GM18870 (cell line): Measurements from ENCODE around the gene ARHGEF2.

Source experiments
- ATAC-seq: cut with Tn5 transposase; IDR thresholded peaks from one replicate; pipeline ENCODE4 v1.9.1; 2021; ENCODE audit warnings: moderate library complexity; ENCODE audit not compliant: unreplicated experiment

Gene ARHGEF2

GRCh38 chr1:155973723-155974122, 4.6 kb downstream of the ARHGEF2 start:
- ATAC-seq, result no peak

DNA sequence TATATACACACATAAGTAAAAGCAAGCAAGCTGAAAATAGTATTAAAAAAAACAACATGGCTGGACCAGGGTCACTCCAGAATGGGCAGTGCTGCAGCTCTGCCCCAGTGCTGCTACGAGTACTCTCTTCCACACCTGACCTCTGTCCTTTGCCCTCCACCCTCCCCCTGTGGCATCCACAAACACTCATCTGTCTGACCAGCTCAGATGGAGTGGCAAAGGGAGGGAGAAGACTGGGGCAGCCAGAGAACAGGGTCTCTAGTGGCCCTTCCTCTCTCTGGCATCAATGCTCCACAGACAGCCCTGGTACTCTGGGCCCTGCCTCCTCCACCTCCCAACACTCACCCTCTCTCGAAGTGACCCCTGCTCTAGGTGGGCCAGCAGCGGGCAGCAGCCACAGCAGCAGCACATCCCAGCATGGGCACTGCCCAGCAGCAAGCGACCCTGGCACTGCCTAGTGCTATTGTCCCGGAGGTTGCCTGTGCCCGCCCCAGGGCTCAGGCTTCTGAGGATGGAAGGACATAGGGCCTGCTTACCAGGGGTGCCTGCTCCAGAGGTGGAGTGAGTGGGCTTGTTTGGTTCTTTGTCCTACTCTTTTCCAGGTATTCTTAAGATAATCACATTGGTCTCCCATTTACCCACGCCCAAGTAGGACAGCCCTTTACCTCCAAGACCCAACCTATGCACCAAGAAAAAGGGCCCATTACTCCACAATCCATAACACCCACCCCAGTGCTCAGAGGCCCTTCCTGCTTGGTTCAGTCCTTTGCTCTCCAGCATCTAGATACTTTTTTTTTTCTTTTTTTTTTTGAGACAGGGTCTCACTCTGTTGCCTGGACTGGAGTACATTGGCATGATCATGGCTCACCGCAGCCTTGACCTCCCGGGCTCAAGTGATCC, 6.2 kb downstream of the ARHGEF2 start:
- no peak for ATAC-seq

- ATAC-seq, result no peak
Measured at GRCh38 chr1:155970531-155971167, 7.7 kb downstream of the ARHGEF2 start.

DNA sequence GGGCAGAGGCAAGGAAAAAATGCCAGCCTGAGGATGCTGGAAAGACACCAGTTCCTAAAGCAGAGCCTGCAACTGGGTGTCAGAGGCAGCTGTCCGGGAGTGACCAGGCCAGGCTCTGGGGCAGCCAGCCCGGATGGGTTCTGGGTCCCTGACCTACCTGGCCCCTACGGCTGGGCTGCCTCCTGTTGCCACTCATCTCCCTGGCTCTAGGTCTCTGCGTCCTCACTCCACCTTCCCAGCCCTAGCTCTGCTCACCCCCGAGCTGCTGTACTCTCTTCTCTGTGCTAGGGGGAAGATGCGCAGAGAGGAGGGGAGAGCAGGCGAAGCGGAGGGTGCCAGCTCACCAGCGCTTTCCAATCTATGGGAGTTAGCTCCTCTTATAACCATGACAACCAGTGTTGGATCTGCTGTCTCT, 9.0 kb downstream of the ARHGEF2 start:
- ATAC-seq, result no peak

DNA sequence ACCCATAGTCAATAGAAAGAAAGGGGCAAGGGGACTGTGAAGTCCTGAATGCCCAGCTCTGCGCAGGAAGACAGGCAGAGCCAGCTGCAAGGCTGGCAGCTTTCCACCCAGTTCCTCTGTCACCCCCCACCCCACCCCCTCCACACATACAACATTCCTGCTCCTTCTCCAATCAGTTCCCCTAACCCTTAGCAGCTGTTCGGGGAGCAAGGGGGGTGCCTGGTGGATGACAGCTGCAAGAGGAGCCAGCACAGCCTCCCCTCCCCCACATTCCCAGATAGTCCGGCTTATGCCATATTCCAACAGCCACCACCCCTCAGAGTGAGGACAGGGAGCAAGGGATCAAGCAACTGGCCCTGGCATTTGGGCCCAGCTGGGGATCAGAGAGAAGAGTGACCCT, 9.7 kb downstream of the ARHGEF2 start:
- ATAC-seq, result no peak

GRCh38 chr1:155968051-155968400, 10.3 kb downstream of the ARHGEF2 start:
- no peak for ATAC-seq

- ATAC-seq, result no peak
Measured at GRCh38 chr1:155967341-155968050, 10.9 kb downstream of the ARHGEF2 start.

DNA sequence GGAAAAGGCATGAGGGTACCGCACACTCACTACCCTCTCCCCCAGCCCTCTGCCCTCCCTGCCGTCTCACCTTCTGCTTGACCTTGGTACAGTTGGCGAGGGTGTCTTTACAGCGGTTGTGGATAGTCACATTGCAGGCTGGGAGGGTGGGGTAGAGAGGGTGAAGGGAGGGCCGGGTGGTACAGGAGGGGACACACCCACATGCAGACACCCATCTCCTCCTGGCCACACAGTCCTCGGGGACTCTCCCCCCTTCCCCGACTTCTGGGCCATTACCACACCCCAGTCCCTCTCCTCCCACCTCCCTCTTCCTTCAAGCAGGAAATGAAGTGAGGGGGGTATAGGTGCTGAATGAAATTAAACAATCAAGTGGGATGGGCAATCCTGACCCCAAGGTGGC, 11.6 kb downstream of the ARHGEF2 start:
- no peak for ATAC-seq

- ATAC-seq, result no peak
Measured at GRCh38 chr1:155966135-155966534, 12.2 kb downstream of the ARHGEF2 start.

- no peak for ATAC-seq
Measured at GRCh38 chr1:155964193-155964592, 14.2 kb downstream of the ARHGEF2 start.

- ATAC-seq, result no peak
Measured at GRCh38 chr1:155962599-155963211, 15.6 kb downstream of the ARHGEF2 start.

DNA sequence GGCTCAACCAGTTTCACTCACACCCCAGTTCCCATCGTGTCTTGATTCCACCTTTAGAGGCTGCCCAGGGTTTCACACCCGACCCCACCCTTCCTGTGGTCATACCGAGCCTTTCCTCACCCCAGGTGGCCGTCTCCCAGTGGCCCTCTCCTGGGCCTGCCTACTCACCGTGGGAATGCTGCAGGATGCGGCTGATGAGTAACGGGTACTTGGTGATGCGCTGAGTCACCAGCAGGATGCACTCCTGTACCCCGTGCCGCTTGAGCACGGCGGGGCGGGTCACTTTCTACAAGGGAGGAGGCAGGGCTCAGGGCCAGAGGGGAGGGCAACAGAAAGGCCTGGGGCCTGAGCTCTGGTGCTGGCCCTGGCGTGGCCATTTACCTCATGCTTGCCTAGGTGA, 16.4 kb downstream of the ARHGEF2 start:
- ATAC-seq, result no peak

DNA sequence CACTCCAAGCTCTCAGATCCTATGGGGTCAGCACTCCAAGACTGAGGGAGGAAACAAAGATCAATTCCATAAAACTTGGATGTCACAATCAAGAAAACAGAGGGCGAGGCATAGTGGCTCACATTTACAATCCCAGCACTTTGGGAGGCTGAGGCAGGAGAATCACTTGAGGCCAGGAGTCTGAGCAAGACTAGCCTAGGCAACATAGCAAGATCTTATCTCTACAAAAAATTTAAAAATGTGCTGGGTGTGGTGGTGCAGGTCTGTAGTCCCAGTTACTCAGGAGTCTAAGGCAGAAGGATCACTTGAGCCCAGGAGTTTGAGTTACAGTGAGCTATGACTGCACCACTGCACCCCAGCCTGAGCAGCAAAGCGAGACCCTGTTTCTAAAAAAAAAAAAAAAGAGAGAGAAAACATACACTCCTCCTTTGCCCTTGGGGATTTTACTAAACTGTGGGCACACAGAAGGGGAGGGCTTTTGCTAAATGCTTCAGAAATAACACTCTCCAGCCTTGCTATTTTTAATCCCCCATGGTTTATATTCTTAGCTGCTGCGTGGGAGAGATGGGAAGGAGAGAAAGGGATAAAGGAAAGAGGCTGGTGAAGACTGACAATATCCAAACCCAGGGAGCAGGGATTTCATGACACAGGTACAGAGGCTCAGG, 18.1 kb downstream of the ARHGEF2 start:
- ATAC-seq, result no peak

GRCh38 chr1:155957411-155957915, 20.9 kb downstream of the ARHGEF2 start:
- no peak for ATAC-seq

- ATAC-seq, result no peak
Measured at GRCh38 chr1:155954645-155955044, 23.7 kb downstream of the ARHGEF2 start.

- no peak for ATAC-seq
Measured at GRCh38 chr1:155952505-155952890, 25.8 kb downstream of the ARHGEF2 start.

- ATAC-seq, result no peak
Measured at GRCh38 chr1:155951753-155952504, 26.4 kb downstream of the ARHGEF2 start.

DNA sequence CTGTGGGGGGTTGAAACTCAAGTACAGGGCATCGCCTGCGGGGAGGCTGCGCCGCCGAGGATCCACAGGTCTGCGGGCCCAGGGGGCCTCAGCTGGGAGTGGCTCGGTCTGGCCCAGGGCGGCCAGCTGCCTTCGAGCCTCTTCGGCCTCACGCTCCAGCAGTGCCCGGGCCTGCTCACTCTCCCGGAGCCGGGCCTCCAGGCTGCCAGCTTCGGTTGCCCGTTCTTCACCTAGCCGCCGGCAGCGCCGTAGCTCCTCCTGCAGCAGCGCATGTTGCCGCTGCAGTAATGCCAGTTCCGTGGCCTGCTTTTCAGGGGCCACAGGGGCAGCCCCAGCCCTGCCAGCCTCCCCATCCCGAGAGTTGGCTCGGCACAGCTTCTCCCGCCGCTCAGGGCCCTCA, 27.5 kb downstream of the ARHGEF2 start:
- ATAC-seq, result no peak

- ATAC-seq, result no peak
Measured at GRCh38 chr1:155947741-155948140, 30.6 kb downstream of the ARHGEF2 start.

GRCh38 chr1:155947292-155947691, 31.1 kb downstream of the ARHGEF2 start:
- ATAC-seq, result no peak
